Left renal cortex interstitium (tissue), 4 donors: ENCODE data around the gene TEX11. TPM values are rescaled to one million over a fixed set of nuclear protein-coding genes. Genes with fewer than 3 reads are reported as not detected.
"Not testable (repeated sequence)": the region's sequence is repeated elsewhere in the genome, so short reads cannot be mapped to it uniquely, and the experiment has no call there.

ENCODE experiments used
- DNase-seq, 4 donors: peaks; one replicate each; pipeline ENCODE4 v3.0.0-alpha.2; 2013; ENCODE audit warnings: low read depth in 4 of 4, low spot score in 2 of 4, missing footprints in 1 of 4
- polyA plus RNA-seq, 4 donors: library from polyadenylated mRNA; unstranded; fragments of 120-200 nt; gene quantifications; one replicate each; pipeline ENCODE4 v1.2.1, GENCODE V29; 2013; ENCODE audit not compliant: insufficient read length in 4 of 4

TEX11 gene
- polyA plus RNA-seq, 4 donors, result 0.08 to 0.14 (median 0.09) TPM

DNA sequence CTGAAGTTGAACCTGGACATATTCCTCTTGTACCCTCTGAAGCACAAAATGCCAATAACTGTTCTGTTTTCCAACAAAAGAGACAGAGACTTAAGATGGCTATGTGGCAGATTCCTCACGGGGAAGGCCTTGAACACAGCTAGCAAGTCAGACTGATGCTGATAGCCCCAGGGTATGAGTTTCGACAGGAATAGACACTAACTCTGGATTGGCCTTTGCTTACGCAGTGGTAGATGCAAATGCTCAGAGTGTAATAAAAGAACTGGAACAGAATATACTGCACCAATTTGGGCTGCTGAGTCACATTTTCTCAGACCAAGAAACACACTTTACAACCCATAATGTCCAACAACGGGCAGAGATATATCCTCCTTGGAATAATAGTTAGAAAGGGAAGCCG, 290.0 kb downstream of the TEX11 start:
- DNase-seq, result no peak

DNA sequence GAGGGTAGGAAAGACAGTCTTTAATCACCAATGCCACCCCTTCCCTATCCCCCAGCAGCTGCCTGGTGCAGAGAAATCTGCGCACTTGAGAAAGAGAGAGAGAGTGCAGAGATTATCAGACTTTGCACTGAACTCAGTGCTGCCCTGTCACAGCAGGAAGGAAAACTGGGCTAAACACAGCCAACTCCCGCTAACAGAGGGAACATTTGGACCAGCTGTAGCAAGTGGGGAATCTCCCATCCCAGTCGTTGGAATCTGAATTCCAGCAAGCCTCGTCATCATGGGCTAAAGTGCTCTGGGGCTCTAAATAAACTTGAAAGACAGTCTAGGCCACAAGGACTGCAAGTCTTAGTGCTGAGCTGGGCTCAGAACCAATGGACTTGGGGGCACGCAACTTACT, 295.2 kb downstream of the TEX11 start:
- no peak for DNase-seq

- DNase-seq, result no peak
Observed at GRCh38 chrX:70605352-70605751, 303.2 kb downstream of the TEX11 start.

GRCh38 chrX:70592091-70592490, 316.4 kb downstream of the TEX11 start:
- no peak for DNase-seq

GRCh38 chrX:70587158-70587557, 321.4 kb downstream of the TEX11 start:
- DNase-seq, result not testable (repeated sequence)

- DNase-seq, result no peak
Observed at GRCh38 chrX:70577442-70577841, 331.1 kb downstream of the TEX11 start.

DNA sequence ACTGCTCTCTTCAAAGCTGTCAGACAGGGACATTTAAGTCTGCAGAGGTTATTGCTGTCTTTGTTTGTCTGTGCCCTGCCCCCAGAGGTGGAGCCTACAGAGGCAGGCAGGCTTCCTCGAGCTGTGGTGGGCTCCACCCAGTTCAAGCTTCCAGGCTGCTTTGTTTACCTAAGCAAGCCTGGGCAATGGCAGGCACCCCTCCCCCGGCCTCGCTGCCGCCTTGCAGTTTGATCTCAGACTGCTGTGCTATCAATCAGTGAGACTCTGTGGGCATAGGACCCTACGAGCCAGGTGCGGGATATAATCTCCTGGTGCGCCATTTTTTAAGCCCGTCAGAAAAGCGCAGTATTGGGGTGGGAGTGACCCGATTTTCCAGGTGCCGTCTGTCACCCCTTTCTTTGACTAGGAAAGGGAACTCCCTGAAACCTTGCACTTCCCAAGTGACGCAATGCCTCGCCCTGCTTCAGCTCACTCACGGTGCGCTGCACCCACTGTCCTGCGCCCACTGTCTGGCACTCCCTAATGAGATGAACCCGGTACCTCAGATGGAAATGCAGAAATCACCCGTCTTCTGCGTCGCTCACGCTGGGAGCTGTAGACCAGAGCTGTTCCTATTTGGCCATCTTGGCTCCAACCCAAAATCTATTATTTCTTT, 338.5 kb downstream of the TEX11 start:
- not testable (repeated sequence) for DNase-seq

GRCh38 chrX:70554948-70555347, 353.6 kb downstream of the TEX11 start:
- DNase-seq, result no peak

- no peak for DNase-seq
Observed at GRCh38 chrX:70554523-70554922, 354.0 kb downstream of the TEX11 start.

GRCh38 chrX:70554081-70554480, 354.4 kb downstream of the TEX11 start:
- no peak for DNase-seq

GRCh38 chrX:70553516-70553915, 355.0 kb downstream of the TEX11 start:
- DNase-seq, result no peak

GRCh38 chrX:70552130-70552704, 356.3 kb downstream of the TEX11 start:
- DNase-seq, result no peak

DNA sequence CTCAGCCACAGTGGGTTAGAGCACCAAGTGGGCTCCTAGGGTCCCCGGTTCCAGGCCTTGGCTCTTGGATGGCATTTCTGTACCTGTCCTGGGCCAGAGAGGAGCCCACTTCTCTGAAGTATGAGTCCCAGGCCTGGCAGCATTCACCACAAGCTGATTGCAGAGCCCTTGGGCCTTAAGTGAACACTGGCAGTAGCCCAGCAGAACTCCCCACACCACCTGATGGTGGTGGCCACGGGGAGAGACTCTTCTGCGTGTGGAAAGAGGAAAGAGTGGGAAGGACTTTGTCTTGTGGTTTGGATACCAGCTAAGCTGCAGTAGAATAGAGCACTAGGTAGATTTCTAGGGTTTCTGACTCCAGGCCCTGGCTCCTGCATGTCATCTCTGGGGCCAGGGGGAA, 359.1 kb downstream of the TEX11 start:
- DNase-seq, result no peak

GRCh38 chrX:70535198-70535597, 373.3 kb downstream of the TEX11 start:
- DNase-seq, result no peak

DNA sequence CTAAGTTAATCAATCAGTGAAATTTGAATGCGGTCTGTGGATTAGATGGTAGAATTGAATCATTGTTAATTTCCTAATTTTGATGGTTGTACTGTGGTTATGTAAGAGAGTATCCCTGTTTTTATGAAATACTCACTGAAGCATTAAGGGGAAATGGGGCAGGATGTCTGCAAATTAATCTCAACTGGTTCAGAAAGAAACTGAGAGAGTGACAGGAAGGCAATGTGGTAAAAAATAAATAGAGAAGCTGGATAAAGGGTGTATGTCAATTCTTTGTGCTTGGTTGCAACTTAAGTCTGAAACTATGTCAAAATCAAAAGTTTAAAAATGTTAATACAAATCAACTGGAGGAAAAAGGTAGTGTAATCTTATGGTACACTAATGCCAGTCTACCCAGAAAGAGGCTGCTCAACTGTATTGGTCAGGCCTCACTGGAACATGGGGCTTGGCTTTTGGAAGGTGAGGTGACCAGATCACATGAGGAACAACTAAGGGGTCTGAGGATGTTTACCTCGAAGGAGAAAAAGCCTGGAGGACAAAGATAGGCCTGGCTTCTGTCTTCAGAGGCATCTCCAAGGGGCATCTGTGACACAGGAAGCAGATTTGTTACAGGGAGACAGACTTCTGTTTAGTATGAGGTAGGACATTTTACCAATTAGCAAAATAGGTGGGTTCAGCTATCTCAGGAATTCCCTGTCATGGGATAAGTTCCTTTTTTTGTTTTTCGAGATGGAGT, 380.7 kb downstream of the TEX11 start:
- no peak for DNase-seq

- no peak for DNase-seq
Observed at GRCh38 chrX:70527053-70527452, 381.5 kb downstream of the TEX11 start.

DNA sequence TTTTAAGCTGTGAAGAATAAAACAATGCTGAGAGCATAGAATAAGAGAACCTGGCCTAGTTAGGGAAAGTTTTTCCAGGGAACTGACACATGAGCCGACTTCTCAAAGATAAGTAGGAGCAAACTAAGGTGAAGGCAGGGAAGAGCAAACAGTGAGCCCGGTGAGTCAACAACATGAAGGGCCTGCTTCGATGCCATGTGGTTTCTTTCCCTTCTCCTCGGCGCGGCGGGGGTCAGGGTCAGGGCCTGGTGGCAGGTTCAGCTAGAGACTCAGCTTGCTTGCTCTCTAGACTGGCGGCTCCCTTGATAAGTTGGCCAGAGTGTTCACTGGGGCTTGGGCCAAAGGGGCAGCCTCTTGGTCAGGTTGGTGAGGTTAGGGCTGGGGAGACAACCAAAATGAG, 382.8 kb downstream of the TEX11 start:
- DNase-seq, result no peak

DNA sequence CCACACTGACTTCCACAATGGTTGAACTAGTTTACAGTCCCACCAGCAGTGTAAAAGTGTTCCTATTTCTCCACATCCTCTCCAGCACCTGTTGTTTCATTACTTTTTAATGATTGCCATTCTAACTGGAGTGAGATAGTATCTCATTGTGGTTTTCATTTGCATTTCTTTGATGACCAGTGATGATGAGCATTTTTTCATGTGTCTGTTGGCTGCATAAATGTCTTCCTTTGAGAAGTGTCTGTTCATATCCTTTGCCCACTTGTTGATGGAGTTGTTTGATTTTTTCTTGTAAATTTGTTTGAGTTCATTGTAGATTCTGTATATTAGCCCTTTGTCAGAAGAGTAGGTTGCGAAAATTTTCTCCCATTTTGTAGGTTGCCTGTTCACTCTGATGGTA, 392.8 kb downstream of the TEX11 start:
- not testable (repeated sequence) for DNase-seq

GRCh38 chrX:70515270-70515669, 393.2 kb downstream of the TEX11 start:
- DNase-seq, result not testable (repeated sequence)

GRCh38 chrX:70509078-70509477, 399.4 kb downstream of the TEX11 start:
- no peak for DNase-seq

DNA sequence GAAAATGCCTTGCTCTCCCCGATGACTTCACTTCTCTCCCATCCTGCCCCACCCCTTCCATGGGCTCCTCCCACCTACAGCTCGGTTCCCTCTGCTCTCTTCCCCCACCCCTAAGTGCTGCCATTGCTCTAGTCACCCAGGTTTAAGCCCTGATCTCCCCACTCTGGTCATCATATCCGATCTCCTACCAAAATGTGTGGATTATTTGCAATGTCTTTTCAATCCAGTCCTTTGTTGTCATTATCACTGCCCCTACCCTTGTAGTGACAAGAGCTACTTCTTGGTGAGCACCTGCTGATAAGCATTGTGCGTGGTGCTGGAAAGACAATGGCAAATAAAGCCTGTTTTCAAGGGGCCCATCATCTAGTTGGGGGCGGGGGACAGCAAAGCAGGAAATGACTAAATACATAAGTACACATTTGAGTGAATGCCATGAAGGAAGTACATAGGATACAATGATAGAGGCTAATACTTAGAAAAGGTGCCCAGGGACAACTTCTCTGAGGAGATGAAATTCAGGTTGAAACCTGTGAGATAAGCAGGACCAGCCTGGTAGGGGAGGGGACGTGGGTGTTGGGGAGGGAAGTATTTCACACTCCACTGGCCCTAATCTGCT, 400.1 kb downstream of the TEX11 start:
- no peak for DNase-seq

- no peak for DNase-seq
Observed at GRCh38 chrX:70505451-70505841, 403.1 kb downstream of the TEX11 start.
